T-cell (primary cell): ENCODE results near the gene WDR45B. TPM values are rescaled to one million over a fixed set of nuclear protein-coding genes. Genes with fewer than 3 reads are reported as not detected.

ENCODE experiments used
- ATAC-seq, 4 experiments: fragments of 200-7000 bp in 3 of 4; fragments of 150-1000 bp in 1 of 4; cut with Tn5 transposase; replicated peaks in 1 of 4; 1 replicate in 3 of 4; 2 replicates in 1 of 4; pipeline ENCODE4 v1.10.0; 2021; ENCODE audit warnings: moderate library complexity in 3 of 4, mild to moderate bottlenecking in 2 of 4, moderate number of reproducible peaks in 1 of 4
- CTCF ChIA-PET, 2 donors: fragments of 300-600 bp; sonication (Branson Sonifier 250); formaldehyde crosslinking; loops; one replicate each; lab custom pipeline; 2022; ENCODE audit warnings: antibody characterized with exemption in 2 of 2; lab: Charles Lee
- POLR2A ChIA-PET, 2 donors: fragments of 300-600 bp; sonication (Branson Sonifier 250); formaldehyde crosslinking; loops; one replicate each; lab custom pipeline; 2022; ENCODE audit warnings: antibody characterized with exemption in 2 of 2; lab: Charles Lee
- DNase-seq, 35 experiments: peaks; one replicate each; pipeline versions ENCODE4 v3.0.0 to v3.0.0-alpha.2; 2013 to 2023
- H3K27ac ChIP-seq: one replicate; pipeline ENCODE4 v1.5.1; 2013; ENCODE audit warnings: low read length
- H3K27me3 ChIP-seq, 2 experiments: replicated peaks in 1 of 2; 1 replicate in 1 of 2; 2 replicates in 1 of 2; pipeline versions ENCODE4 v1.6.1 to v1.7.0; 2013; ENCODE audit warnings: low read length in 1 of 2, mixed read lengths in 1 of 2; ENCODE audit not compliant: control insufficient read depth in 2 of 2, insufficient read depth in 2 of 2; ENCODE audit errors: extremely low read depth in 1 of 2
- H3K36me3 ChIP-seq, 2 donors: 1 replicate in 1 of 2; 2 replicates in 1 of 2; pipeline versions ENCODE4 v1.6.1 to v1.7.0; 2013; ENCODE audit warnings: low read length in 1 of 2; ENCODE audit not compliant: control insufficient read depth in 2 of 2, insufficient read depth in 1 of 2; ENCODE audit errors: extremely low read depth in 1 of 2
- H3K4me1 ChIP-seq, 2 experiments: 1 replicate in 1 of 2; 2 replicates in 1 of 2; pipeline versions ENCODE4 v1.6.1 to v1.7.0; 2013; ENCODE audit warnings: low read length in 2 of 2, mixed read lengths in 1 of 2; ENCODE audit not compliant: insufficient read depth in 2 of 2, control insufficient read depth in 1 of 2; ENCODE audit errors: extremely low read depth in 1 of 2
- H3K4me3 ChIP-seq, 2 donors: 1 replicate in 1 of 2; 2 replicates in 1 of 2; pipeline versions ENCODE4 v1.5.1 to v1.7.0; 2013; ENCODE audit warnings: mild to moderate bottlenecking in 2 of 2, low read length in 1 of 2, moderate library complexity in 1 of 2; ENCODE audit not compliant: control insufficient read depth in 1 of 2; ENCODE audit errors: extremely low read depth in 1 of 2
- H3K9me3 ChIP-seq: 2 replicates; pipeline ENCODE4 v1.7.0; 2013
- H3K27ac Mint-ChIP-seq, 2 donors: one replicate each; pipeline ENCODE4 v1.8.0; 2020 to 2021; ENCODE audit warnings: mild to moderate bottlenecking in 2 of 2, mixed read lengths in 2 of 2
- H3K27me3 Mint-ChIP-seq, 2 donors: one replicate each; pipeline ENCODE4 v1.8.0; 2021 to 2022; ENCODE audit warnings: mixed read lengths in 2 of 2
- H3K36me3 Mint-ChIP-seq: one replicate; pipeline ENCODE4 v1.8.0; 2021; ENCODE audit warnings: mixed read lengths
- H3K4me1 Mint-ChIP-seq, 3 donors: one replicate each; pipeline ENCODE4 v1.8.0; 2020 to 2022; ENCODE audit warnings: mixed read lengths in 3 of 3, mild to moderate bottlenecking in 1 of 3
- H3K4me3 Mint-ChIP-seq, 3 donors: one replicate each; pipeline ENCODE4 v1.8.0; 2020 to 2022; ENCODE audit warnings: mild to moderate bottlenecking in 3 of 3, mixed read lengths in 3 of 3, moderate library complexity in 3 of 3
- H3K9me3 Mint-ChIP-seq, 3 donors: one replicate each; pipeline ENCODE4 v1.8.0; 2020 to 2022; ENCODE audit warnings: mixed read lengths in 3 of 3
- WGBS: methylation state at CpG from one replicate; pipeline ENCODE4 v1.1.5; 2013; ENCODE audit warnings: missing lambda C conversion rate; ENCODE audit not compliant: insufficient coverage; 5-methylcytosine and 5-hydroxymethylcytosine counted together
- total RNA-seq, 35 experiments: library from RNA in 6 of 35; stranded (reverse) in 6 of 35; fragments of 120-200 nt in 1 of 35; gene quantifications; one replicate each; pipeline versions ENCODE4 v1.2.1 to v1.2.4 and lab custom pipeline; 2013 to 2026

Gene WDR45B
- total RNA-seq, 5 donors from 2014 or later (not counting 1 experiment from before 2014, with no cell fraction given): 57.3 to 81.5 (median 59.4) TPM

DNA sequence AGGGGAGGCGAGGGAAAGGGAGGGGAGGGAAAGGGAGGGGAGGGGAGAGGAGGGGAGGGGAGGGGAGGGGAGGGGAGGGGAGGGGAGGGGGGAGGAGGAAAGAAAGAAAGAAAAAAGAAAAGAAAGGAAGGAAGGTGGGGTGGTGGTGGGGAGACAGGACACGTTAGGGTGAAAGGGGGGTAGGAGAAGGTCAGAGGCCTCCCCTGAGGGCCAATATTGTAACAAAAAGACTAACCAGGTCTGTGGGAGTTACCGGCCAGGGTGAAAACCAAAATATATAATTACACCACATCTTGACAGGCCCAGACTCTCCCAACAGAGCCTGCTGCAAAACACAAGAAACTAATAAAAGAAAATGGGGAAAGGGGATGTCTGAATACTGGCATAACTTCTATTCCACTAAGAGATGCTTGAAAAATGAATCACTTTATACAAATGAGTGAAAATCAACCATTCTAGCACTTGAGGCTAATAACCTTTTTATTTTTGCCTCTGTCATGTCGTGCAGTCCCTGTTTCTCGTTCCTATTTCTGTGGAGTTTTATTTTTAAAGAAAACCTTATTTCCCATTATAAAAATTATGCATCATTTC, 10.0 kb downstream of the WDR45B start:
- no peak overlapping the region for H3K4me3 Mint-ChIP-seq
- no peak overlapping the region for H3K27ac Mint-ChIP-seq
- DNase-seq (no peak), ATAC-seq (no peak)
- peaks cover 20 to 55% of the 10 kb centered on the region in 2 donors for H3K36me3 ChIP-seq
- H3K36me3 Mint-ChIP-seq: peaks cover 43% of the 10 kb centered on the region
- peaks cover 0 to 11% of the 10 kb centered on the region in 2 experiments for H3K4me1 ChIP-seq
- H3K4me3 ChIP-seq: no peak overlapping the region
- H3K9me3 Mint-ChIP-seq: no peaks in the 10 kb centered on the region
- peaks cover 35 to 54% (median 42%) of the 10 kb centered on the region in 3 donors for H3K4me1 Mint-ChIP-seq
- no CpG with 5 or more reads among the region's 5 CpGs for WGBS
- no peaks in the 10 kb centered on the region for H3K27me3 Mint-ChIP-seq
- ChIA-PET POLR2A (no interaction called here), CTCF (no interaction called here)
- H3K27me3 ChIP-seq: no peaks in the 10 kb centered on the region
- no peaks in the 10 kb centered on the region for H3K9me3 ChIP-seq
- no peak overlapping the region for H3K27ac ChIP-seq

DNA sequence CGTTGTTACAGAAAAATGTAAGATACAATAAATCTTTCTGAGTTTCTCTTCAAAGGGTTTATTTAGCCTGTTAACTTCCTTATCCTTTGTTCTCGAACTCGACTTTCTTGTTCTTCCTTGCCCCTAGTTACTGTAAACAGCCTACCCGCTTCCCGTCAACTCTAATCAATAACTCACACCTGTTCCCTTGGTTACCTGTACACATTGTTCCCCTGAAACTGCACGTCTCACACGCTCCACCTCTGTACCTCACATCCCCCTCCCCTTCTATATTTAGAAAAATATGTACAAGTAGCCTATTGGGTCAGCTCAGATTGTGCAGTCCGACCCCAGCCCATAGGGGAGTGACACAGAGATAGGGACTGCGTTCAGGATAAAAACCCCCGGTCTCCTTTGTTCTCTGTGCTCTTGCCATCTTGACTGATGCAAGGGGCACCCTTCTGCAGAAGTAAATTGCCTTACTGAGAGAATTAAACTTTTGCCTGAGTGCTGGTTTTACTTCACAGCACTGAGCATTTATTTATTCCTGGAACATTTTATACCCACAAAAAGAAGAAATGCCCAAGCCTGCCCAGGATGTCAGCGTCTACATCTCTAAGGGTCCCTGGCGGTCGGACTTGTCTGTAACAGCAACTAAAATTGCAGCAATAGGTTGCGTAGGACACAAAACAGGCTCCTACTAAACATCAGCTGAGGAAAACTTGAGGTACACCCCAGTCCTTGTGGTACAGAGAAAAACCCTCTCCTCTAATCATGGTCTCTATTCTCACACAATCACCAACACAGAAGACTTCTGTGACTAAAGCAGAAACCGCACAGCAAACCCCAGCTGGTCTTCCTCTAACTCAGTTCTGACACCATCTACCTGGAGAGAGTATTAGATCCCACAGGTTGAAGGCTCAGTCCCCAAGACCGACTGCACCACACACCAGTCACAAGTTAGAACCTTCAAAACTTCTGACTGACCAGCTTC, 11.3 kb downstream of the WDR45B start:
- Mint-ChIP-seq H3K27me3 (no peaks in the 10 kb centered on the region), H3K27ac (no peak overlapping the region), H3K36me3 (peaks cover 37% of the 10 kb centered on the region), H3K4me3 (no peak overlapping the region), H3K4me1 (peaks cover 41 to 51% (median 42%) of the 10 kb centered on the region in 3 donors), H3K9me3 (no peaks in the 10 kb centered on the region)
- ChIA-PET CTCF (interaction anchor here in 1 of 2 donors (0.6 kb wide), 1 partner anchor 164 kb away, joined by 3 read pairs; no protein-coding TSS in a partner anchor), POLR2A (no interaction called here)
- Histone ChIP-seq H3K4me1 (peaks cover 0 to 11% of the 10 kb centered on the region in 2 experiments), H3K27me3 (no peaks in the 10 kb centered on the region), H3K4me3 (no peak overlapping the region), H3K27ac (no peak overlapping the region), H3K9me3 (no peaks in the 10 kb centered on the region), H3K36me3 (peaks cover 12 to 56% of the 10 kb centered on the region in 2 donors)
- DNase-seq: peak in 1 of 35 experiments; percentile 14
- WGBS: 85% methylated on average over 11 of the region's 16 CpGs
- peak in 1 of 4 experiments; percentile 48 for ATAC-seq

GRCh38 chr17:82633343-82633742, 14.9 kb downstream of the WDR45B start:
- H3K4me1 ChIP-seq: peaks cover 0 to 3% of the 10 kb centered on the region in 2 experiments

DNA sequence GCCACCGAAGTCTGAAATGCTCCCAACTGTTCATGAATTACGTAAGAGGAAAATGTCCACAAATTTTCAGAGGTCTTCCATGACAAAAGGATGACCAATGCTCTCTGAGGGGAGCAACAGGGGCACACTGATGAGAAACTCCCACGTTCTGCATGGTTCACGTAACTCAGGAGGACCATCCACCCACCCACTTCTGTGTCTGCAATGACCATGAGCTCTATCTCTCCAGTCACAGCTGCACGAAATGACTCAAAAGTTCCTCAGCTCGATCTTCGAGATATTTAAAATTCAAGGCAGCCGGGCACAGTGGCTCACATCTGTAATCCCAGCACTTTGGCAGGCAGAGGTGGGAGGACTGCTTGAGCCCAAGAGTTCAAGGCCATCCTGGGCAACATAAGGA, 15.8 kb downstream of the WDR45B start:
- POLR2A ChIA-PET: no interaction called here
- Histone ChIP-seq H3K27me3 (no peaks in the 10 kb centered on the region), H3K9me3 (no peaks in the 10 kb centered on the region), H3K4me3 (no peak overlapping the region), H3K4me1 (peaks cover 0 to 3% of the 10 kb centered on the region in 2 experiments), H3K27ac (no peak overlapping the region), H3K36me3 (peaks cover 6 to 57% of the 10 kb centered on the region in 2 donors)
- peaks cover 27 to 30% (median 28%) of the 10 kb centered on the region in 3 donors for H3K4me1 Mint-ChIP-seq
- WGBS: 92% methylated on average over 8 of the region's 8 CpGs
- H3K9me3 Mint-ChIP-seq: no peaks in the 10 kb centered on the region
- CTCF ChIA-PET: interaction anchor here in 1 of 2 donors (0.6 kb wide), 1 partner anchor 85 kb away, joined by 3 read pairs; no protein-coding TSS in a partner anchor
- ATAC-seq (no peak), DNase-seq (no peak)
- peaks cover 38% of the 10 kb centered on the region for H3K36me3 Mint-ChIP-seq
- no peak overlapping the region for H3K27ac Mint-ChIP-seq
- H3K27me3 Mint-ChIP-seq: no peaks in the 10 kb centered on the region
- H3K4me3 Mint-ChIP-seq: no peak overlapping the region

More at GRCh38 chr17:82633343-82633742, 14.9 kb downstream of the WDR45B start:
- Mint-ChIP-seq H3K27ac (no peak overlapping the region), H3K9me3 (no peaks in the 10 kb centered on the region), H3K4me3 (no peak overlapping the region), H3K36me3 (peaks cover 35% of the 10 kb centered on the region), H3K4me1 (peaks cover 28 to 35% (median 31%) of the 10 kb centered on the region in 3 donors), H3K27me3 (no peaks in the 10 kb centered on the region)
- CTCF ChIA-PET: no interaction called here
- DNase-seq: no peak
- POLR2A ChIA-PET: no interaction called here
- ATAC-seq: no peak
- H3K27ac ChIP-seq: no peak overlapping the region
- no peaks in the 10 kb centered on the region for H3K27me3 ChIP-seq
- no peaks in the 10 kb centered on the region for H3K9me3 ChIP-seq
- H3K36me3 ChIP-seq: peaks cover 9 to 53% of the 10 kb centered on the region in 2 donors
- no peak overlapping the region for H3K4me3 ChIP-seq

GRCh38 chr17:82631544-82631943, 16.7 kb downstream of the WDR45B start:
- Histone ChIP-seq H3K4me3 (no peak overlapping the region), H3K27ac (no peak overlapping the region), H3K27me3 (no peaks in the 10 kb centered on the region), H3K9me3 (no peaks in the 10 kb centered on the region), H3K36me3 (peaks cover 10 to 59% of the 10 kb centered on the region in 2 donors), H3K4me1 (no peaks in the 10 kb centered on the region)
- no peaks in the 10 kb centered on the region for H3K9me3 Mint-ChIP-seq
- no peaks in the 10 kb centered on the region for H3K27me3 Mint-ChIP-seq
- no peak for DNase-seq
- WGBS: 73% methylated on average over 2 of the region's 6 CpGs
- ChIA-PET POLR2A (no interaction called here), CTCF (interaction anchor here (0.6 kb wide), 2 partner anchors 11 to 84 kb away, joined by 3 read pairs; no protein-coding TSS in a partner anchor)
- H3K4me3 Mint-ChIP-seq: no peak overlapping the region
- ATAC-seq: no peak
- peaks cover 17 to 23% (median 19%) of the 10 kb centered on the region in 3 donors for H3K4me1 Mint-ChIP-seq
- H3K27ac Mint-ChIP-seq: no peak overlapping the region
- peaks cover 37% of the 10 kb centered on the region for H3K36me3 Mint-ChIP-seq

DNA sequence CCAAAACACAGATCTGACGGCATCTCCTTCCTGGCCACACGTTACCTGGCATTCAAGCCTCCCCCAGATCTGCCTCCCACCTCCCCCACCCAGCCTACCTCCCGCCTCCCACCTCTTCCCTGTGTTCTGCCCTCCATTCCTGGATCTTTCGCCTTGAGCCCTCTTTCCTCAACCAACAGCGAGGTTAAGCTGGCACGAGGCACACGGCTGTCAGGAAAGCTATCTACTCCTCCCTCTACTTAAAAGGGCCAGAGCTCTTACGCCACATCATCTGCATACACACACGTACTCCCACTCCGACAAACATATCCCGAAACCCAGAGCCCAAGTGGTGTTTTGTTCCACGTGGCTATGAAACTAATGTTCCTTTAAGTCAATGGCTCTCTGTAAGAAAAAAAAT, 18.0 kb downstream of the WDR45B start:
- Histone ChIP-seq H3K27ac (no peak overlapping the region), H3K27me3 (no peaks in the 10 kb centered on the region), H3K9me3 (no peaks in the 10 kb centered on the region), H3K4me1 (no peaks in the 10 kb centered on the region), H3K36me3 (peaks cover 11 to 68% of the 10 kb centered on the region in 2 donors), H3K4me3 (no peak overlapping the region)
- POLR2A ChIA-PET: no interaction called here
- Mint-ChIP-seq H3K27ac (no peak overlapping the region), H3K27me3 (no peaks in the 10 kb centered on the region), H3K4me3 (no peak overlapping the region), H3K36me3 (peaks cover 33% of the 10 kb centered on the region), H3K9me3 (no peaks in the 10 kb centered on the region), H3K4me1 (peaks cover 13 to 20% (median 14%) of the 10 kb centered on the region in 3 donors)
- WGBS: 89% methylated on average over 5 of the region's 12 CpGs
- CTCF ChIA-PET: interaction anchor here in 1 of 2 donors (0.6 kb wide), 1 partner anchor 61 kb away, joined by 4 read pairs; no protein-coding TSS in a partner anchor
- DNase-seq: no peak
- ATAC-seq: no peak
